Astrocyte (in vitro differentiated cells and primary cell): ENCODE data around the gene RPS27L. TPM values are rescaled to one million over a fixed set of nuclear protein-coding genes. Genes with fewer than 3 reads are reported as not detected.

Experiments
- DNase-seq: peaks from one replicate; pipeline ENCODE4 v3.0.0-alpha.2; 2010; ENCODE audit warnings: low read depth
- FAIRE-seq: peaks from 2 replicates; lab custom pipeline; 2011; peaks lifted over from hg19 to GRCh38; lab: Jason Lieb, UNC
- H2AFZ ChIP-seq: 2 replicates; pipeline ENCODE4 v1.6.0; 2012; ENCODE audit warnings: low read depth, low read length, inconsistent platforms
- H3K27ac ChIP-seq: 2 replicates; pipeline ENCODE4 v1.5.1; 2011; ENCODE audit warnings: low read depth, low read length, inconsistent platforms
- H3K27me3 ChIP-seq: 2 replicates; pipeline ENCODE4 v1.6.0; 2011; ENCODE audit warnings: low read length, inconsistent platforms; ENCODE audit not compliant: insufficient read depth
- H3K36me3 ChIP-seq: 2 replicates; pipeline ENCODE4 v1.5.1; 2011; ENCODE audit warnings: low read length, inconsistent platforms; ENCODE audit not compliant: insufficient read depth
- H3K4me1 ChIP-seq: 2 replicates; pipeline ENCODE4 v1.5.1; 2011; ENCODE audit warnings: low read length, inconsistent platforms; ENCODE audit not compliant: insufficient read depth
- H3K4me2 ChIP-seq: 2 replicates; pipeline ENCODE4 v1.6.0; 2012; ENCODE audit warnings: low read length, inconsistent platforms
- H3K4me3 ChIP-seq: 2 replicates; pipeline ENCODE4 v1.5.1; 2011; ENCODE audit warnings: low read depth, mild to moderate bottlenecking, low read length, inconsistent platforms; ENCODE audit not compliant: insufficient read depth
- H3K79me2 ChIP-seq: 2 replicates; pipeline ENCODE4 v1.6.0; 2012; ENCODE audit warnings: mild to moderate bottlenecking, low read length, inconsistent platforms; ENCODE audit not compliant: insufficient read depth
- H3K9ac ChIP-seq: 2 replicates; pipeline ENCODE4 v1.6.0; 2012; ENCODE audit warnings: mild to moderate bottlenecking, low read length, inconsistent platforms
- H3K9me3 ChIP-seq: 2 replicates; pipeline ENCODE4 v1.5.1; 2012; ENCODE audit warnings: low read depth, mild to moderate bottlenecking, low read length, inconsistent platforms; ENCODE audit not compliant: insufficient read depth
- H4K20me1 ChIP-seq: 2 replicates; pipeline ENCODE4 v1.6.0; 2012; ENCODE audit warnings: low read length, inconsistent platforms; ENCODE audit not compliant: insufficient read depth
- H3K27ac Mint-ChIP-seq: one replicate; pipeline ENCODE4 v1.8.0; 2021; ENCODE audit warnings: mild to moderate bottlenecking, mixed read lengths; ENCODE audit not compliant: unreplicated experiment
- H3K27me3 Mint-ChIP-seq: one replicate; pipeline ENCODE4 v1.8.0; 2021; ENCODE audit warnings: low read depth, mixed read lengths; ENCODE audit not compliant: unreplicated experiment
- H3K36me3 Mint-ChIP-seq: one replicate; pipeline ENCODE4 v1.8.0; 2021; ENCODE audit warnings: low read depth, mixed read lengths; ENCODE audit not compliant: unreplicated experiment
- H3K4me1 Mint-ChIP-seq: one replicate; pipeline ENCODE4 v1.8.0; 2021; ENCODE audit warnings: low read depth, mixed read lengths; ENCODE audit not compliant: unreplicated experiment
- H3K4me3 Mint-ChIP-seq: one replicate; pipeline ENCODE4 v1.8.0; 2021; ENCODE audit warnings: mild to moderate bottlenecking, moderate library complexity, mixed read lengths; ENCODE audit not compliant: unreplicated experiment
- H3K9me3 Mint-ChIP-seq: one replicate; pipeline ENCODE4 v1.8.0; 2021; ENCODE audit warnings: mild to moderate bottlenecking, mixed read lengths; ENCODE audit not compliant: unreplicated experiment
- CTCF ChIP-seq: IDR thresholded peaks from 2 replicates; pipeline ENCODE4 v1.5.1; 2011; ENCODE audit warnings: low read depth, mild to moderate bottlenecking, inconsistent platforms, low read length, moderate library complexity; ENCODE audit not compliant: insufficient read depth
- EZH2 ChIP-seq: IDR thresholded peaks from 2 replicates; pipeline ENCODE4 v1.6.1; 2012; ENCODE audit warnings: mild to moderate bottlenecking, low read length, inconsistent platforms; ENCODE audit not compliant: insufficient read depth
- total RNA-seq: library from RNA; stranded (reverse); gene quantifications from 2 replicates; pipeline ENCODE4 v1.2.1, GENCODE V29; 2021

Gene RPS27L
- total RNA-seq, 1 donor from 2014 or later, result 484 TPM

GRCh38 chr15:63157891-63158431, 684 bp upstream of the RPS27L start:
- no peaks in the 10 kb centered on the region for H3K9me3 Mint-ChIP-seq
- Histone ChIP-seq H3K9ac (peak overlapping the region; percentile 96), H3K36me3 (peaks cover 18% of the 10 kb centered on the region), H3K27me3 (no peaks in the 10 kb centered on the region), H3K4me2 (peak overlapping the region; percentile 86), H3K4me3 (peak overlapping the region; percentile 98), H4K20me1 (peaks cover 15% of the 10 kb centered on the region), H2AFZ (peak overlapping the region; percentile 59), H3K4me1 (peaks cover 4% of the 10 kb centered on the region), H3K27ac (peak overlapping the region; percentile 93), H3K9me3 (no peaks in the 10 kb centered on the region), H3K79me2 (peaks cover 42% of the 10 kb centered on the region)
- peak overlapping the region; percentile 89 for H3K4me3 Mint-ChIP-seq
- H3K4me1 Mint-ChIP-seq, result peaks cover 4% of the 10 kb centered on the region
- FAIRE-seq (no peak), DNase-seq (peak; percentile 77)
- H3K36me3 Mint-ChIP-seq, result peaks cover 4% of the 10 kb centered on the region
- no peaks in the 10 kb centered on the region for H3K27me3 Mint-ChIP-seq
- no peak for TF ChIP-seq CTCF
- TF ChIP-seq EZH2, result no peak
- peak overlapping the region; percentile 98 for H3K27ac Mint-ChIP-seq

DNA sequence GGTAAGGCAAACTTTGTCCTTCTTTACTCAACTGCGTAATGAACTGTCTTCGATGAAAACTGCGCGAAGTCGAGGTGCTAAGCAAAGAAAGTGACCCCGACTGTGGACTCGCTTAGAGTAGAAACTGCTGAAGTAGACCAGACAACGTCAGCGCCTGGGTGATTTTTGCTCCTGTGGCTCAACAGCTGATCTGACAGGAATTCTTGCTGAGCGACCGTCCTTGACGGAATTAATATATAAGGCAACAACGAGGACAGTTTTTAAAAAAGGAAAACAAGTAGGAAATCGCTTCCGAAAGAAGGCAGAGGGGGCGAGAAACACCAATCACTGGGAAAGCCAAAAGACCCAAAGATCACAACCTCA, 541 bp downstream of the RPS27L start:
- peak overlapping the region; percentile 93 for H3K27ac ChIP-seq
- peaks cover 50% of the 10 kb centered on the region for H3K79me2 ChIP-seq
- Mint-ChIP-seq H3K36me3 (peaks cover 11% of the 10 kb centered on the region), H3K9me3 (no peaks in the 10 kb centered on the region), H3K27me3 (no peaks in the 10 kb centered on the region), H3K27ac (peak overlapping the region; percentile 98), H3K4me1 (peaks cover 4% of the 10 kb centered on the region), H3K4me3 (peak overlapping the region; percentile 97)
- FAIRE-seq (peak; percentile 64), DNase-seq (peak; percentile 36)
- peaks cover 4% of the 10 kb centered on the region for H3K4me1 ChIP-seq
- H3K9me3 ChIP-seq, result no peaks in the 10 kb centered on the region
- H3K36me3 ChIP-seq, result peaks cover 24% of the 10 kb centered on the region
- peak overlapping the region; percentile 86 for H3K4me2 ChIP-seq
- H3K9ac ChIP-seq, result peak overlapping the region; percentile 96
- peak overlapping the region; percentile 98 for H3K4me3 ChIP-seq
- TF ChIP-seq EZH2, result no peak
- no peak for TF ChIP-seq CTCF
- H2AFZ ChIP-seq, result no peak overlapping the region
- H3K27me3 ChIP-seq, result no peaks in the 10 kb centered on the region
- peaks cover 23% of the 10 kb centered on the region for H4K20me1 ChIP-seq

DNA sequence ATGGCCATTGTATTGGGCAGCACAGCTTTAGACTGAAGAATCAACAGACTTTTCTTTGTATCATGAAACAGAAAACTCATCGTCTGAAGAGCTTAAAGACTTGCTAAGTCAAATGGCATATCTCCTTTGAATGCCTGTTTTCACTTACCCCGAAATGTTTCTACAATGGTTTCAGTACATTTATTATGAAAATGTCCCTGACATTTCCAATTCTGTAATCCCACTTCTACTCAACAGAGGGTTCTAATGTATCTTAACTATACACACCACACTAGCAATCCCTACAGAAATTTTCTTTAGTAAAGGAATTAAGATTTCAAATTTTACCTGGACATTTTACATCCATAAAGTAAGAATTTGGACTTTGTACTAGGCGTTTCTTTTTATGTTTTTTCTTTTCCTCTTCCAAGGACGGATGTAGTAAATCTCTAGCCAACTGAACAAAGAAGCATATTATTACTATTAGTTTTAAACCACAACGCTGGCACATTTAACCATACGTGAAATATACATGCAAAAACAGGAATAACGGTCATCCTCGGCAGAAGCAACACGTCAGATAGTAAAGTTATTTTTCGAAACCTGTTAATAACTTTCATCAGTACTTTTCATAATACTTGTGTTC, 1.1 kb downstream of the RPS27L start:
- Histone ChIP-seq H4K20me1 (peaks cover 27% of the 10 kb centered on the region), H3K9me3 (no peaks in the 10 kb centered on the region), H3K27me3 (no peaks in the 10 kb centered on the region), H3K27ac (peak overlapping the region; percentile 93), H3K9ac (peak overlapping the region; percentile 96), H3K4me2 (peak overlapping the region; percentile 86), H3K4me3 (peak overlapping the region; percentile 98), H2AFZ (no peak overlapping the region), H3K36me3 (peaks cover 28% of the 10 kb centered on the region), H3K4me1 (peaks cover 4% of the 10 kb centered on the region), H3K79me2 (peaks cover 53% of the 10 kb centered on the region)
- peak; percentile 69 for FAIRE-seq
- Mint-ChIP-seq H3K9me3 (no peaks in the 10 kb centered on the region), H3K27ac (peak overlapping the region; percentile 98), H3K4me3 (peak overlapping the region; percentile 97), H3K27me3 (no peaks in the 10 kb centered on the region), H3K4me1 (peaks cover 4% of the 10 kb centered on the region), H3K36me3 (peaks cover 15% of the 10 kb centered on the region)
- DNase-seq, result no peak
- TF ChIP-seq EZH2 (no peak), CTCF (no peak)
